Omental fat pad (tissue), 4 donors: Measurements from ENCODE around the gene SORCS2. TPM values are rescaled to one million over a fixed set of nuclear protein-coding genes. Genes with fewer than 3 reads are reported as not detected.

Source experiments
- ATAC-seq: fragments of 150-250 bp; one replicate; pipeline ENCODE4 v1.9.1; 2016; ENCODE audit warnings: mild to moderate bottlenecking, moderate library complexity; ENCODE audit not compliant: low FRiP score
- DNase-seq: peaks from one replicate; pipeline ENCODE4 v3.0.0-alpha.2; 2019; ENCODE audit warnings: low spot score
- CTCF ChIP-seq, 3 donors: fragments of 450-650 bp; IDR thresholded peaks; one replicate each; pipeline ENCODE4 v1.5.1; 2016 to 2017; ENCODE audit warnings: antibody characterized with exemption in 3 of 3, mild to moderate bottlenecking in 3 of 3, moderate library complexity in 2 of 3
- total RNA-seq, 4 donors: library from RNA; depleted of rRNA; stranded (reverse); fragments of >200 nt; gene quantifications; one replicate each; pipeline ENCODE4 v1.1.0, GENCODE V29; 2016

Gene SORCS2
- total RNA-seq, 4 donors from 2014 or later, result 0.63 to 4.6 (median 1.2) TPM

GRCh38 chr4:7714738-7715137 lies 522.4 kb downstream of the SORCS2 start:
- no peak for TF ChIP-seq CTCF (IDR thresholded peaks at IDR 0.05)
- DNase-seq, result no peak
- ATAC-seq, result no peak

- no peak for TF ChIP-seq CTCF (IDR thresholded peaks at IDR 0.05)
- no peak for ATAC-seq
- DNase-seq, result no peak
Measured at GRCh38 chr4:7715271-7716009, 523.1 kb downstream of the SORCS2 start.

GRCh38 chr4:7716010-7716721 lies 523.8 kb downstream of the SORCS2 start:
- ATAC-seq, result no peak

GRCh38 chr4:7717161-7717560 lies 524.8 kb downstream of the SORCS2 start:
- ATAC-seq, result no peak
- no peak for DNase-seq
- no peak for TF ChIP-seq CTCF (IDR thresholded peaks at IDR 0.05)

More at GRCh38 chr4:7716010-7716721, 523.8 kb downstream of the SORCS2 start:
- no peak for DNase-seq
- TF ChIP-seq CTCF (IDR thresholded peaks at IDR 0.05), result no peak

- TF ChIP-seq CTCF (IDR thresholded peaks at IDR 0.05), result no peak
- ATAC-seq (no peak), DNase-seq (no peak)
Measured at GRCh38 chr4:7717946-7718490, 525.7 kb downstream of the SORCS2 start.

GRCh38 chr4:7719354-7720174 lies 527.2 kb downstream of the SORCS2 start:
- DNase-seq (no peak), ATAC-seq (peak; percentile 74)
- TF ChIP-seq CTCF (IDR thresholded peaks at IDR 0.05), result peak in 1 of 3 donors; percentile 52
